NB4 (cell line): Measurements from ENCODE around the gene ECHDC3.

Experiments used
- DNase-seq: peaks from one replicate; pipeline ENCODE4 v3.0.0; 2010; ENCODE audit warnings: low read depth
- H3K4me3 ChIP-seq: one replicate; pipeline ENCODE4 v1.5.1; 2011; ENCODE audit warnings: mild to moderate bottlenecking, low read depth, low read length, moderate library complexity
- MYC ChIP-seq: IDR thresholded peaks from 2 replicates; pipeline ENCODE4 v1.6.1; 2011; ENCODE audit warnings: low read depth, low read length
- POLR2A ChIP-seq: IDR thresholded peaks from 2 replicates; pipeline ENCODE4 v1.6.1; 2011; ENCODE audit warnings: mild to moderate bottlenecking; ENCODE audit not compliant: insufficient read length; ENCODE audit errors: extremely low read depth
- TF ChIP-seq, protein P1 (sequence below): IDR thresholded peaks from 2 replicates; pipeline ENCODE4 v1.6.1; 2011; ENCODE audit warnings: low read depth, low read length
- TF ChIP-seq, protein P2 (sequence below): IDR thresholded peaks from one replicate; pipeline ENCODE4 v1.5.1; 2012; ENCODE audit warnings: low read depth, low read length

The ECHDC3 gene

GRCh38 chr10:11775412-11775811 lies 33.2 kb downstream of the ECHDC3 start:
- DNase-seq: no peak
- no peak overlapping the region for H3K4me3 ChIP-seq
- TF ChIP-seq, protein P1, sequence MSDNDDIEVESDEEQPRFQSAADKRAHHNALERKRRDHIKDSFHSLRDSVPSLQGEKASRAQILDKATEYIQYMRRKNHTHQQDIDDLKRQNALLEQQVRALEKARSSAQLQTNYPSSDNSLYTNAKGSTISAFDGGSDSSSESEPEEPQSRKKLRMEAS: no peak
- no peak for TF ChIP-seq POLR2A
- TF ChIP-seq MYC: no peak
- TF ChIP-seq, protein P2, sequence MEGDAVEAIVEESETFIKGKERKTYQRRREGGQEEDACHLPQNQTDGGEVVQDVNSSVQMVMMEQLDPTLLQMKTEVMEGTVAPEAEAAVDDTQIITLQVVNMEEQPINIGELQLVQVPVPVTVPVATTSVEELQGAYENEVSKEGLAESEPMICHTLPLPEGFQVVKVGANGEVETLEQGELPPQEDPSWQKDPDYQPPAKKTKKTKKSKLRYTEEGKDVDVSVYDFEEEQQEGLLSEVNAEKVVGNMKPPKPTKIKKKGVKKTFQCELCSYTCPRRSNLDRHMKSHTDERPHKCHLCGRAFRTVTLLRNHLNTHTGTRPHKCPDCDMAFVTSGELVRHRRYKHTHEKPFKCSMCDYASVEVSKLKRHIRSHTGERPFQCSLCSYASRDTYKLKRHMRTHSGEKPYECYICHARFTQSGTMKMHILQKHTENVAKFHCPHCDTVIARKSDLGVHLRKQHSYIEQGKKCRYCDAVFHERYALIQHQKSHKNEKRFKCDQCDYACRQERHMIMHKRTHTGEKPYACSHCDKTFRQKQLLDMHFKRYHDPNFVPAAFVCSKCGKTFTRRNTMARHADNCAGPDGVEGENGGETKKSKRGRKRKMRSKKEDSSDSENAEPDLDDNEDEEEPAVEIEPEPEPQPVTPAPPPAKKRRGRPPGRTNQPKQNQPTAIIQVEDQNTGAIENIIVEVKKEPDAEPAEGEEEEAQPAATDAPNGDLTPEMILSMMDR: no peak

- no peak overlapping the region for H3K4me3 ChIP-seq
- TF ChIP-seq, protein P2: no peak
- DNase-seq: no peak
These were observed 33.9 kb downstream of the ECHDC3 start for GRCh38 chr10:11776080-11776479.

GRCh38 chr10:11781114-11781513 lies 38.9 kb downstream of the ECHDC3 start:
- DNase-seq: no peak
- TF ChIP-seq, protein P2: no peak
- TF ChIP-seq MYC (no peak), POLR2A (no peak)
- TF ChIP-seq, protein P1: no peak
- no peak overlapping the region for H3K4me3 ChIP-seq

- TF ChIP-seq, protein P1: no peak
- TF ChIP-seq, protein P2: peak; percentile 31
- DNase-seq: peak; percentile 63
- H3K4me3 ChIP-seq: no peak overlapping the region
These were observed 40.8 kb downstream of the ECHDC3 start for GRCh38 chr10:11782793-11783557.

- H3K4me3 ChIP-seq: no peak overlapping the region
- no peak for TF ChIP-seq MYC
- no peak for TF ChIP-seq POLR2A
- TF ChIP-seq, protein P1: no peak
- TF ChIP-seq, protein P2: no peak
- no peak for DNase-seq
These were observed 41.3 kb downstream of the ECHDC3 start for GRCh38 chr10:11783558-11783865.

GRCh38 chr10:11787374-11787773 lies 45.2 kb downstream of the ECHDC3 start:
- DNase-seq: no peak
- H3K4me3 ChIP-seq: no peak overlapping the region
- TF ChIP-seq POLR2A (no peak), MYC (no peak)
- TF ChIP-seq, protein P1: no peak
- TF ChIP-seq, protein P2: no peak
